Lung microvascular endothelial cell (primary cell): Measurements from ENCODE around the gene ZHX3. TPM values are rescaled to one million over a fixed set of nuclear protein-coding genes. Genes with fewer than 3 reads are reported as not detected.

ENCODE experiments used
- DNase-seq, 2 donors: peaks; one replicate each; pipeline versions ENCODE4 v3.0.0 to v3.0.0-alpha.2; 2010; ENCODE audit warnings: low read depth in 2 of 2
- total RNA-seq: library from RNA; depleted of rRNA; stranded (reverse); fragments of >200 nt; gene quantifications from 2 replicates; pipeline ENCODE4 v1.2.1, GENCODE V29; 2014

ZHX3 gene
- total RNA-seq, 1 donor from 2014 or later = 6.5 TPM

DNA sequence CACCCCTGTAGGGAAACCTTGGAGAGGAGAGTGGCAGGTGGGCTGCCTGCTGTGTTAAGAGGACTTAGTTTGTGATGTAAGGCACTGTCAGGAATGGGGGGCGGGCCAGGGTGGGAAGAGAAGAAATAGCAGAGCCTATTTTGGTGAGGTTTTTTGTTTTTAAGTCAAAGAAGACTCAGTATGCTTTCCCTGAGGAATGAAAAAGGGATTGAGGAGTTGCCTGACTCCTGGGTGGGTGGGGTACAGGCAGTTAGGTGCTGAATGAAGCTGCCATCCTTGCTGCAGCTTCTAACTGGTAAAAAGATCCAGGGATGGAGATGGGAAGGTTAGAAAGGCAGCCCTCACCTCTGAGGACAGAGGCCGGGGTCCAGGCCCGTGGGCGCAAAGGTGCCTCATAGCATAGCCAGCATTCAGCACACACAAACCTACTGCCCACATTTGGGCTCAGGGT lies 142.3 kb downstream of the ZHX3 start:
- no peak for DNase-seq

DNA sequence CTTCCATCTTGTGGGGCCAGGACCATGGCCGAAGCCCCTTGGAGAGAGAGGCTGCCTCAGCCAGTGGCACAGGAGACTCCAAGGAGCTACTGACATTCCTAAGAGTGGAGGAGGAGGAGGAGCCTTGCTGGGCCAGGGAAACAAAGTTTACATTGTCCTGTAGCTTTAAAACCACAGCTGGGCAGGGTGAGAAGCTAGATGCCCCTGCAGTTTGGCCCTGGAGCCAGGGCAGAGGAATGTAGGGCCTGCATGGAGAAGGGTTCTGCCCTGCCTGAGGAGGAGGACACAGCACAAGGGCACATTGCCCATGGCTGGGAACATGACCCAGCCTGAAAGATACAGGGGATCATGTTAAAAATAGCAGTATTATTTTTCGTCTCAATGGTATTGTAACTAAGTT lies 142.7 kb downstream of the ZHX3 start:
- no peak for DNase-seq

DNA sequence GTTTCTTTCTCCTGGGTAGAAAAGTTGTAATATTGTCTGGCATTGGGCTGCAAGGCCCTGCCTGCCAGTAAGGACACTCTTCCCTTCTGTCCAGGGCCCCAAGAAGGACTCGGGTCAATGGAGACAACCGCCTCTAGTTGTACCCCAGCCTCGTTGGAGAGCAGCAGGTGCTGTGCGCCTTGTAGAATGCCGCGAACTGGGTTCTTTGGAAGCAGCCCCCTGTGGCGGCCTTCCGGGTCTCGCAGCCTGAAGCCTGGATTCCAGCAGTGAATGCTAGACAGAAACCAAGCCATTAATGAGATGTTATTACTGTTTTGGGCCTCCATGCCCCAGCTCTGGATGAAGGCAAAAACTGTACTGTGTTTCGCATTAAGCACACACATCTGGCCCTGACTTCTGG lies 143.2 kb downstream of the ZHX3 start:
- DNase-seq = no peak

DNA sequence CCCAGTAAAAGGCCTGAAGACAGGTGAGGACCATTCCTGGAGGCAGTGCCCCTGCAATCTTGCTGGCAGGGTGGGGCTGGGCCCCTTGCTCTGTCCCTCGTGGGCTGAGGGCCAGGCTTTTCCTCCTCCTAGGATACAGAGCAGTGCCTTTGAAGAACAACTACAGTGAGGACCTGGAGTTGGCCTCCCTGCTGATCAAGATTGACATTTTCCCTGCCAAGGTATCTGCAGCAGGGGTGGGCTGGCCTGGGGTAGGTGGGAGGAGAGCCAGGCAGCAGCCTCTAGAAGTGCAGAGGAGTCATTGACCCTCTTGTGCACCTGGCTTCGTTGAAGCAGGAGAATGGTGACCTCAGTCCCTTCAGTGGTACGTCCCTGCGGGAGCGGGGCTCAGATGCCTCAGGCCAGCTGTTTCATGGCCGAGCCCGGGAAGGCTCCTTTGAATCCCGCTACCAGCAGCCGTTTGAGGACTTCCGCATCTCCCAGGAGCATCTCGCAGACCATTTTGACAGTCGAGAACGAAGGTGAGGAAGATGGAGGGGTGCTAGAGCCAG lies 143.7 kb downstream of the ZHX3 start:
- DNase-seq = no peak

DNA sequence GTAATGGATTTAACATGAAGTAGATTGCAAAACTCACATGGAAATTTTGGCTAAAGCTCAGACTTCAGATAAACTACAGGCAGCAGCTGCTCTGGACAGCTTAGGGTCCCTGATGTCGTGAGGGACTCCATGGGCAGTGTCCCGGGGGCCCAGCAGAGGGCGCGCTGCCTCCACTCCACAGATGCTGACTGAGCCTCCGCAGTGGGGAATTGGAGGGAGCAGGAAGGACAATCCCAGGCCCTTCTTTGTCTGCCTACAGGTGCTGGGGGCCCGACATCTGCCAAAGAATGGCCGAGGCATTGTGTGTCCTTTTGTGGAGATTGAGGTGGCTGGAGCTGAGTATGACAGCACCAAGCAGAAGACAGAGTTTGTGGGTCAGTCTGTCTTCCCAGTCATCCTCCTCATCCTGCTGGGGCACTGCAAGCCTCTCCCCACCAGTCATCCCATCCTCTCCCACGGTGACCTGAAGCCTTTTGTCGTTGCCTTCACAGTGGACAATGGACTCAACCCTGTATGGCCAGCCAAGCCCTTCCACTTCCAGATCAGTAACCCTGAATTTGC lies 144.3 kb downstream of the ZHX3 start:
- peak; percentile 71 to 85 for DNase-seq

DNA sequence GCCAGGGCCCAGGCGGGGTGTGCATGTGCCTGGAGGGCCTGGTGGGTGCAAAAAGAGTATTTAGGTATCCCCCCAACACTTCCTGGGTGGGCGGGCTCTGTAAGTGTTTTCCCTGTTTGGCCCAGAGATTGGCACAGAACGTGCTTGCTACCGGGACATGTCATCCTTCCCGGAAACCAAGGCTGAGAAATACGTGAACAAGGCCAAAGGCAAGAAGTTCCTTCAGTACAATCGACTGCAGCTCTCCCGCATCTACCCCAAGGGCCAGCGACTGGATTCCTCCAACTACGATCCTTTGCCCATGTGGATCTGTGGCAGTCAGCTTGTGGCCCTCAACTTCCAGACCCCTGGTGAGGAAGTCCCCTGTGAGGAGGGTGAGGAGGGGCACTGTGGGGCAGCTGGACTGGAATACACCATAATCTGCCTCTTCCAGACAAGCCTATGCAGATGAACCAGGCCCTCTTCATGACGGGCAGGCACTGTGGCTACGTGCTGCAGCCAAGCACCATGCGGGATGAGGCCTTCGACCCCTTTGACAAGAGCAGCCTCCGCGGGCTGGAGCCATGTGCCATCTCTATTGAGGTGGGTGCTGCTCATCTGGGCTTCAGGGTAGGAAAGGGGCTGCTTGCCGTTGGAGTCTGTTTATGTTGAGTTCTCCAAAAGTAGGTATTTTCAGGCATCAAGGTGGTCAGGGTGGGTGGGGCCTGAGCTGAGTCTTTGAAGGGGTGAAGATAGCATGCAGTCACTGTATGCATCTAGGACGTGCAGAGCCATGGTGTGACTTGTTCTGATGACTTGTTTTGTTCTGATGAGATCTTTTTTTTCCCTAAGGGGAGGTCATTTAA lies 145.0 kb downstream of the ZHX3 start:
- peak in 1 of 2 donors; percentile 46 for DNase-seq

DNA sequence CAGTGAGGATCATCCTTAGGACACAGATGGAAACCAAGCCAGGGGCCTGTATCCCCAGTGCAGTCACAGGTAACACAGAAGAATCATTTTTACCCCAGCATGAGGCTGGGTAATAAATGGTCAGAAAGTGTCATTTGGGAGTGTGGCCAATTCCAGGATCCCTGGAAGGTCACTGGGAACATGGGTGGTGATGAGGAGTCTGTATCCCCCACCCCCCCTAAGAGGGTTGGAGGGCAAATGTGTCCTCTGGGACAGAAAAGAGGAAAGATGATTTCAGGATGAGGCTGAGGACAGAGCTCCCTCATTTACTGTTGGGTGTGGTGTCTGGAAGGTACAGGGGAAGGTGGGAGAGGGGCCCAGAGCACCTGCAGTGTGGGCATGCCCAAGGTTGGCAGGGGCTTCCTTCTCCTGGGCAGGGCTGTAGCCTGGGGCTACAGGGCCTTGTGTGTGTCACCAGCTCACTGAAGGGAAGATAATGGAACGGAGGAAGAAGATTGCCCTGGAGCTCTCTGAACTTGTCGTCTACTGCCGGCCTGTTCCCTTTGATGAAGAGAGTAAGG lies 145.7 kb downstream of the ZHX3 start:
- DNase-seq = no peak

DNA sequence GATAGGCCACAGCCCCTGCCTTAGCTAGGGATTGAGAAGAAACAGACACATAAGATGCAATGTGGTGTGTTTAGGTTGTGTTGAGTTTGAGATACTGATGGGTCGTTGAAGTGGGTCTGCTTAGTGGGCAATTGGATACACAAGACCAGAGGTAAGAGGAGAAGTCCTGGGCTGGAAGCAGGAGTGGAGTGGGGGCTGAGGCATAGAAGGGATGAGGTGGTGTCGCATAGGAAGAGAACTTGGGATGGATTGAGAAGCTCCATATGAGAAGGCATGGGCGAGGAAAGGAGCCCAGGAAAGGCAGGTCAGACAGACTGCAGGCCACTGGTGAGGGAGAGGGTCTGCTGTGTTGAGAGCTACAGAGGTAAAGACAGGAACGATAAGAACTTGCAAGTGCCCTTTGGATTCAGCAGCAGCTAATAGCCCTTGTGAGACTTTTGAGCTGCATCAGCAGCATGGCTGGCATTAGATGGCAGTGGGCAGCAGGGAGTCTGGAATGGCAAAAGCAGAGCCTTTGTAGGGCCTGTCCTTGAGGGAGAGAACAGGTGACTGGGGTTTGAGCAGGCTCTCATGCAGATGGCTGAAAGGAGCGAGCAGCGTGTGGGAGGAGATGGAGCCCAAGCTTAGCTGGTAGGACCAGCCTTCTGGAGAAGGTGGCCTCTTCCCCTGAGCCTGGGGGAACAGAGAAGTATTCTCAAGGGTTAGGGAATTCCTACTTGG lies 147.0 kb downstream of the ZHX3 start:
- no peak for DNase-seq

DNA sequence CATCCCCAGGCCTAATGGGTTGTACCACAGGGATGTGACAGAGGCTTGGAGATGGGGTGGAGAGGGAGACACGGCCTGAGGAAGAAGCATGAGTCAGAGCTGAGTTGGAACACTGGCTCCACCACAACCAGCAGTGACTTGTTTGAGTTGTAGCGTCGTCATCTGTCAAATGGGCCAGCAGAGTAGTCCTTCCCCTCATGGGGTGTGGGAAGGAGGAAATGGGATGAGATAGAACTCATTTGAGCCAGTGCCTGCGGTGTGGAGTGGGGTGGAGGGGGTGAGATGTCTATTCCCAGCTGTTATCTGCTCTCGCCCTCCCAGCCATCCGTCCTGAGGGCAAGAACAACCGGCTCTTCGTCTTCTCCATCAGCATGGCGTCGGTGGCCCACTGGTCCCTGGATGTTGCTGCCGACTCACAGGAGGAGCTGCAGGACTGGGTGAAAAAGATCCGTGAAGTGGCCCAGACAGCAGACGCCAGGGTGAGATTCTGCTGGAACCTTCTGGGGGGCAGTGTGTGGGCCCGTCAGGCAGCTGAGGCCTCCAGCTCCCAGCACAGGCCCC lies 147.7 kb downstream of the ZHX3 start:
- DNase-seq = peak in 1 of 2 donors; percentile 77

DNA sequence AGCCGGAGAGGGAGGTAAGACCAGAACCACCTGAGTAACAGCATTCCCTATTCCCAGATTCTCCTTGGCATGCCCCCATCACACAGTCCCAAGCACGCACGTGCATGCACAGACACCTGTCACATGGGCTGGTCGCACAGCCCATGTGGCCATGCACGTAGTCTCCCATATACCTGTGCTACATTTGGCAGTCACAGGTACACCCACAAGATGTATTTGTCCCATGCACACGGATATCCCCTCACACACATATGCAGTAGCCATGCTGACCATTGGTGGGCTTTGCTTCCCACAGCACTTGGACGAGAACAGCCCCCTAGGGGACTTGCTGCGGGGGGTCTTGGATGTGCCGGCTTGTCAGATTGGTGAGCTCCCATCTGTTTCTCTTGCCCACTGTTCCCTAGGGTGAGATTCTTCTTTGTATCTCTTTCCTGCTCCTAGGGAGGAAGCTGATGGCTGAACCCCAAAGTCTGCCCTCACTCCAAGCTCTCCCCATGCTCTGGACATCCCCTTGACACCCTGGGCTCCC lies 148.3 kb downstream of the ZHX3 start:
- DNase-seq = no peak

DNA sequence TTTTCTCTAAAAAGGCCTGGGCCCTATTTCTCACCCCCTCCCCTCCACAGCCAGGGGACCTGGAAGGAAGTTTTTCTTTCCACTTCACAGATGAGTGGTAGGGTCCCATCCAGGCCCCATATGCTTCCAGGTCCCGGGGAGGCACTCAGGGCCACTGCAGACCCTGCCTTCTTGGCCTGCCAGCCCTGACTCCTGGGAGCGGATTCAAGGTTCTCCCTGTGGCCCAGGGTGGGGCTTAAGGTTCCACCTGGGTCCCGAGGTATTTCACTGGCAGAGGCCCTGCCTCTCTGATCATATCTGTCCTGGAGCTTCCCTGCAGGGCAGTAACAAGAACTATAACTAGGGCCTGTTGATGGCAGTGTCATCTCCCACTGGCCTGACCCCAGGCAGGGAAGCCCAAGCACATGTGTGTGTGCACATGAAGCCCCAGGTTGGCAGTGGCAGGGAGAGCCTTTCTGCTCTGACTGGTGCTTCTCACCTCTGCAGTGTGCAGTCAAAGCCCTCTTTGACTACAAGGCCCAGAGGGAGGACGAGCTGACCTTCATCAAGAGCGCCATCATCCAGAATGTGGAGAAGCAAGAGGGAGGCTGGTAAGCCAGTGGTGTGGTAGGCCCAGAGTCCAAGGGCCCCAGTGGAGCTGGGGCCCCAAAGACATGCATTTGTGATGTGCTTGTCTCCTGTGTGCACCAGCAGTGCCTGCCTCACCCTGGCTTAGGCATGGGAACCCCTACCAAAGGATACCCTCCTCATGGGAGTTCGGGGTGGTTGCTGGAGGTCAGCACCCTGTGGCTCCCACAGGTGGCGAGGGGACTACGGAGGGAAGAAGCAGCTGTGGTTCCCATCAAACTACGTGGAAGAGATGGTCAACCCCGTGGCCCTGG lies 149.0 kb downstream of the ZHX3 start:
- no peak for DNase-seq

DNA sequence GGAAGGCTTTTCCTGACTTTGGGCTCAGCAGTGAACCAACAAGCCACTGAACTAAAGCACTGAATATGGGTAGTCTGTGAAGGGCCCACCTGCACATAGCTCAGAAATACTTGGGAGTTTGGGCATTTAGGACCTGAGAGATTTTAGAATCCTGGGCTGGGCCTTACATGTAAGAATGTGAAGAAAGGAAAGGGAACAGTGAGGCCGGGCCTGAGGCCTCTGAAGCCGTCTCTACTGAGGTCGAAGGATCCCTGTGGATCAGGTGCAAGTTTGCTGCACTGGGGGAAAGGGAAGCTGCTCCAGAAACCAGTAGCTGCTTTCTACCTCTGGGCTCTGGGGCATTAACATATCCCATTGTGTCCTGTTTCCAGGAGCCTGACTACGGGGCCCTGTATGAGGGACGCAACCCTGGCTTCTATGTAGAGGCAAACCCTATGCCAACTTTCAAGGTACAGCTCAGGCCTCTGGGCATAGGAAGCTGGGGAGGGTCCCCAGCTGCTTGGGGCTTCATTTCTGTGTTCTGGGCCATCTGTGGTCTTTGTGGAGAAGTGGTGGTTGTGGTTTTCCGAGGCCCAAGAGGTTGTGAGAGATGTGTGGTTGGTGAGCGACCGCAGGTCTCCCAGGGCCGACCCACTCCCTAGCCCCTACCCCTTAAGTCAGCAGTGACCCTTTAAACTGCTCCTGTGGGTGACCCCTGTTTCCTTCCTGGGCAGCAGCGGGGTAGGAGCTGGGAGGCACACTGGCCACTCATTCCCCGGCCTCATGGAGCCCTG lies 149.9 kb downstream of the ZHX3 start:
- DNase-seq = no peak

DNA sequence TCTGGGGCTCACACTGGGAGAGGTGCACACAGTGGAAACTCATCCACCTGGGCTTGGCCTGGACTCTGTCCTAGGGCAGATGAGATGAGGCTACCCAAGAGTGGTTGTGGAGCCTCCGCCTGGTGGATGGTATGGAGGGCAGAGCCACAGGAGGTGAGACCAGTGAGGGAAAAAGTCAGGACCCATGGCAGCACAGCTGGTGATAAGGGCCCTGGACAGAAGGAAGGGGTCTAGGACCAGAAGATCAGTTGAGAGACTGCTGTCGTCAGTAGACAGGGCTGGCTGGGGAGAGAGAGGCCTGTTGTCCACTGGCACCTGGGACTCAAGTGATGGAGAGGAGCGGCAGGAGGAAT lies 150.4 kb downstream of the ZHX3 start:
- DNase-seq = no peak

DNA sequence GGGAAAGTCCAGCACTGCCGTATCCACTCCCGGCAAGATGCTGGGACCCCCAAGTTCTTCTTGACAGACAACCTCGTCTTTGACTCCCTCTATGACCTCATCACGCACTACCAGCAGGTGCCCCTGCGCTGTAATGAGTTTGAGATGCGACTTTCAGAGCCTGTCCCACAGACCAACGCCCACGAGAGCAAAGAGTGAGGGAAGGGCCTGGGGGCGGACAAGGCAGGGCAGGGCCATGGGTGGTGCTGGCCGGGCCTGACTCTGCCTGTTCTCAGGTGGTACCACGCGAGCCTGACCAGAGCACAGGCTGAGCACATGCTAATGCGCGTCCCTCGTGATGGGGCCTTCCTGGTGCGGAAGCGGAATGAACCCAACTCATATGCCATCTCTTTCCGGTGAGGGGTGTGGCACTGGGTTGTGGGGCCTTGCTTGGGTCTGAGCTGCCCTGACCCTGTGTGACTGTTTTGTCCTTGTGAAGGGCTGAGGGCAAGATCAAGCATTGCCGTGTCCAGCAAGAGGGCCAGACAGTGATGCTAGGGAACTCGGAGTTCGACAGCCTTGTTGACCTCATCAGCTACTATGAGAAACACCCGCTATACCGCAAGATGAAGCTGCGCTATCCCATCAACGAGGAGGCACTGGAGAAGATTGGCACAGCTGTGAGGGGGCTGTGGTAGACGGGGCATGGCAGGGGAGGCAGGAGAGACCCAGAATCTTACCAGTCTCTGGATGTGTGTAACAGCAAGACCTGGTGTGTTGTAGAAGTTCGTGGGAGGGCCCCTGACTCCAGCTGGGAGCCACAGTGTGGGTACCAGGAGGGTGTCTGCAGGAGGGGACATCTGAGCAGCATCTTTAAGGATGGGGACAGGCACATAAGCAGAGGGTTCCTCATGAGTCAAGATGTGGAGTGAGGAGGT lies 151.1 kb downstream of the ZHX3 start:
- no peak for DNase-seq

DNA sequence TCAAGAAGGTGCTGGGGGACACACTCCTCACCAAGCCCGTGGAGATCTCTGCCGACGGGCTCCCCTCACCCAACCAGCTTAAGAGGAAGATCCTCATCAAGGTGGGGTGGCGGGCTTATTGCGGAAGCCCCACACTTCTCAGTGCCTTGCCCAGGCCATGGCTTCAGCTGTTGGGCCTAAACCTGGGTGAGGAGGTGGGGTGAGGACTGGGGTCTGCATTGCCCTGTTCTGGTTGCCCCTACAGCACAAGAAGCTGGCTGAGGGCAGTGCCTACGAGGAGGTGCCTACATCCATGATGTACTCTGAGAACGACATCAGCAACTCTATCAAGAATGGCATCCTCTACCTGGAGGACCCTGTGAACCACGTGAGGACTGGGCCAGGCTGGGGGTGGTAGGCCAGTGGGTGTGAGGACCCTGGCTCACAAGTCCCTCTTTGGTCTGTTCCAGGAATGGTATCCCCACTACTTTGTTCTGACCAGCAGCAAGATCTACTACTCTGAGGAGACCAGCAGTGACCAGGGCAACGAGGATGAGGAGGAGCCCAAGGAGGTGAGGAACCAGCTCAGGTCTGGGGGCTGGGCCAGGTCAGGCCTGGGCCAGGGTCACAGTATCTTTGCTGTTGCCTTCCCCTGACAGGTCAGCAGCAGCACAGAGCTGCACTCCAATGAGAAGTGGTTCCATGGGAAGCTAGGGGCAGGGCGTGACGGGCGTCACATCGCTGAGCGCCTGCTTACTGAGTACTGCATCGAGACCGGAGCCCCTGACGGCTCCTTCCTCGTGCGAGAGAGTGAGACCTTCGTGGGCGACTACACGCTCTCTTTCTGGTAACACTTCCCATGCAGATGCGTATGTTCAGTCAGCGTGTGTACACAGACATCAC lies 152.3 kb downstream of the ZHX3 start:
- no peak for DNase-seq

DNA sequence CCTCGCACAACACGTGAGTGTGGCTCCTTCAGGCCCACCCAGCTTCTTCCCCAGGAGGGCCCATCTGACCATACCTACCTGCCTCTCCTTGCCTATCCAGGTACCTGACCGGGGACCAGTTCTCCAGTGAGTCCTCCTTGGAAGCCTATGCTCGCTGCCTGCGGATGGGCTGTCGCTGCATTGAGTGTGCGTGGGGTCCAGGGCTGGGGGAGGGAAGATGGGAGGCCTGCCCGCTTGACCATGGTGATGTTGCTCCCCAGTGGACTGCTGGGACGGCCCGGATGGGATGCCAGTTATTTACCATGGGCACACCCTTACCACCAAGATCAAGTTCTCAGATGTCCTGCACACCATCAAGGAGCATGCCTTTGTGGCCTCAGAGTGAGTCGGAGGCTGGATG lies 153.7 kb downstream of the ZHX3 start:
- no peak for DNase-seq

DNA sequence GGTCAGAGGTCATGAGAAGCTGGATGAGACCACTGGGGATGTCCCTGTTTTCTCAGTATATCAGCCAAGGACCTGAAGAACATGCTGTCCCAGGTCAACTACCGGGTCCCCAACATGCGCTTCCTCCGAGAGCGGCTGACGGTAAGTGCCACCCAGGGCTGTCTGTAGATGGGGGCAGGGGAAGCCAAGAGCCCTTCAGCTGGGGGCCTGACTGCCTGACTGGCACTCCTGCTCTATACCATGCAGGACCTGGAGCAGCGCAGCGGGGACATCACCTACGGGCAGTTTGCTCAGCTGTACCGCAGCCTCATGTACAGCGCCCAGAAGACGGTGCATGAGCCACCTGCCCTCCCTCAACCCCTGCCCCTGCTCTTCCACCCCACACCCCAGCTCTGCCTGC lies 155.1 kb downstream of the ZHX3 start:
- DNase-seq = no peak

DNA sequence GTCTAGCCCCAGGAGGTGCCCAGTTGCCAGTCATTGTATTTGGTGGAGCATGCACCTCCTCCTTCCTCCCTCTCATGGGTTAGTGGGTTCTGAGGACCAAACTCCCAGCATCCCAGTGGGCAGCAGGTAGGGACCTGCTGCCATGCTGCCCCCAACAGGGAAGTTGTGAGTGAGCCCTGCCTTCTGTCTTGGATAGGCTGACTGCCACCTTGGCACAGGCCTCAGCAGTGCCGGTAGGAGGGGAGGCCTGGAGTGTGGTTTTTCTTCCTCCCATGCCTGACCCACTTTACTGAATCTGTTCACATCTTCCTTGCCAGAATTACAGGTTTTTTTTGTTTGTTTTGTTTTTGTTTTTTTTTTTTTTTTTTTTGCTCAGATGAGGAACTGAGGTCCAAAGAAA lies 155.6 kb downstream of the ZHX3 start:
- no peak for DNase-seq
